ENCODE data around the gene EXOC6B. TPM values are rescaled to one million over a fixed set of nuclear protein-coding genes. Genes with fewer than 3 reads are reported as not detected.

Gene EXOC6B
- total and polyA plus RNA-seq, 3 donors from 2014 or later, result 27.7 to 45.2 (median 31.7) TPM

GRCh38 chr2:72833084-72833714 lies 7.4 kb upstream of the EXOC6B start:
- WGBS, 2 donors, result 78 to 89% methylated on average over 5 of the region's 5 CpGs
- intact Hi-C loops (cut with DNase I; ENCODE audit: low total_unique reads), result no loop called here

GRCh38 chr2:72830273-72830672 lies 4.4 kb upstream of the EXOC6B start:
- intact Hi-C loops (cut with DNase I; ENCODE audit: low total_unique reads), result no loop called here
- WGBS, 2 donors, result 91% methylated on average over 3 of the region's 3 CpGs
- no peaks in the 10 kb centered on the region for H3K4me1 ChIP-seq
- no peak overlapping the region for H3K4me3 ChIP-seq
- H3K27me3 ChIP-seq, result no peaks in the 10 kb centered on the region
- H3K36me3 ChIP-seq (ENCODE audit: low read depth, missing control alignments), result no peaks in the 10 kb centered on the region
- no peak for DNase-seq
- TF ChIP-seq CTCF (IDR thresholded peaks at IDR 0.05), result no peak
- TF ChIP-seq POLR2A (IDR thresholded peaks at IDR 0.05), result no peak
- no peaks in the 10 kb centered on the region for H3K9me3 ChIP-seq
- no peak overlapping the region for H3K27ac ChIP-seq

More at GRCh38 chr2:72833084-72833714, 7.4 kb upstream of the EXOC6B start:
- Histone ChIP-seq H3K27me3 (no peaks in the 10 kb centered on the region), H3K4me3 (no peak overlapping the region), H3K4me1 (no peaks in the 10 kb centered on the region), H3K36me3 (ENCODE audit: low read depth, missing control alignments) (no peaks in the 10 kb centered on the region), H3K27ac (no peak overlapping the region), H3K9me3 (no peaks in the 10 kb centered on the region)
- no peak for TF ChIP-seq CTCF (IDR thresholded peaks at IDR 0.05)
- no peak for DNase-seq

- Histone ChIP-seq H3K27ac (no peak overlapping the region), H3K4me3 (no peak overlapping the region), H3K27me3 (no peaks in the 10 kb centered on the region), H3K4me1 (peaks cover 7% of the 10 kb centered on the region), H3K36me3 (ENCODE audit: low read depth, missing control alignments) (no peaks in the 10 kb centered on the region), H3K9me3 (no peaks in the 10 kb centered on the region)
- no peak for DNase-seq
- intact Hi-C loops (cut with DNase I; ENCODE audit: low total_unique reads), result no loop called here
- WGBS, 2 donors, result 78 to 90% methylated on average over 6 of the region's 6 CpGs
- TF ChIP-seq CTCF (IDR thresholded peaks at IDR 0.05) (no peak), POLR2A (IDR thresholded peaks at IDR 0.05) (no peak)
Observed at GRCh38 chr2:72828840-72829507, 3.1 kb upstream of the EXOC6B start.

GRCh38 chr2:72827966-72828646 lies 2.3 kb upstream of the EXOC6B start:
- Histone ChIP-seq H3K27me3 (no peaks in the 10 kb centered on the region), H3K4me3 (no peak overlapping the region), H3K36me3 (ENCODE audit: low read depth, missing control alignments) (no peaks in the 10 kb centered on the region), H3K27ac (no peak overlapping the region), H3K9me3 (no peaks in the 10 kb centered on the region), H3K4me1 (peaks cover 10% of the 10 kb centered on the region)
- TF ChIP-seq CTCF (IDR thresholded peaks at IDR 0.05), result no peak
- TF ChIP-seq POLR2A (IDR thresholded peaks at IDR 0.05), result no peak
- 59 to 60% methylated on average over 5 of the region's 5 CpGs for whole genome bisulfite sequencing, 2 donors
- intact Hi-C loops (cut with DNase I; ENCODE audit: low total_unique reads), result no loop called here
- no peak for DNase-seq
